HepG2 (cell line): ENCODE results near the gene RNU6-1. TPM values are rescaled to one million over a fixed set of nuclear protein-coding genes. Genes with fewer than 3 reads are reported as not detected.

ENCODE experiments used
- ATF3 ChIP-seq: sonication (generic); formaldehyde crosslinking; IDR thresholded peaks from 2 replicates; pipeline ENCODE4 v1.4.0; 2020; ENCODE audit warnings: missing genetic modification reagents
- DR1 ChIP-seq: sonication (generic); formaldehyde crosslinking; IDR thresholded peaks from 2 replicates; pipeline ENCODE4 v1.8.0; 2021; ENCODE audit warnings: mild to moderate bottlenecking, missing genetic modification reagents, inconsistent platforms
- HDAC2 ChIP-seq: sonication (generic); formaldehyde crosslinking; IDR thresholded peaks from 2 replicates; pipeline ENCODE4 v1.4.0; 2020; ENCODE audit warnings: missing genetic modification reagents
- HMGXB3 ChIP-seq: sonication (generic); formaldehyde crosslinking; IDR thresholded peaks from 2 replicates; pipeline ENCODE4 v1.4.0; 2020; ENCODE audit warnings: missing genetic modification reagents, borderline replicate concordance
- HOXA7 ChIP-seq: sonication (generic); formaldehyde crosslinking; IDR thresholded peaks from 2 replicates; pipeline ENCODE4 v1.8.1; 2022; ENCODE audit warnings: mild to moderate bottlenecking, missing genetic modification reagents, moderate library complexity
- MLLT10 ChIP-seq: sonication (generic); formaldehyde crosslinking; IDR thresholded peaks from 2 replicates; pipeline ENCODE4 v1.4.0; 2020; ENCODE audit warnings: missing genetic modification reagents
- RBM22 ChIP-seq: fragments of 200-400 bp; formaldehyde crosslinking; optimal IDR thresholded peaks from 2 replicates; pipeline ENCODE3; 2017; ENCODE audit warnings: mild to moderate bottlenecking, low read length, moderate library complexity
- SSRP1 ChIP-seq: IDR thresholded peaks from 2 replicates; pipeline ENCODE4 v1.6.1; 2016; ENCODE audit warnings: control low read depth
- THYN1 ChIP-seq: sonication (generic); formaldehyde crosslinking; IDR thresholded peaks from 2 replicates; pipeline ENCODE4 v1.8.1; 2023; ENCODE audit warnings: low read depth, mild to moderate bottlenecking, moderate library complexity, missing genetic modification reagents, borderline replicate concordance
- TOE1 ChIP-seq: sonication (generic); formaldehyde crosslinking; IDR thresholded peaks from 2 replicates; pipeline ENCODE4 v1.4.0; 2020; ENCODE audit warnings: mild to moderate bottlenecking, missing genetic modification reagents
- U2AF2 ChIP-seq: fragments of 200-400 bp; formaldehyde crosslinking; IDR thresholded peaks from 2 replicates; pipeline ENCODE4 v1.6.1; 2017; ENCODE audit warnings: low read depth, mild to moderate bottlenecking, low read length
- ZFX ChIP-seq: sonication (generic); formaldehyde crosslinking; IDR thresholded peaks from 2 replicates; pipeline ENCODE4 v1.4.0; 2020; ENCODE audit warnings: mild to moderate bottlenecking, low read depth, missing genetic modification reagents, moderate library complexity
- ZKSCAN8 ChIP-seq: IDR thresholded peaks from 2 replicates; pipeline ENCODE4 v1.6.1; 2016; ENCODE audit warnings: borderline replicate concordance, missing genetic modification reagents, missing compliant biosample characterization
- ZNF101 ChIP-seq: sonication (generic); formaldehyde crosslinking; IDR thresholded peaks from 2 replicates; pipeline ENCODE4 v1.4.0; 2020; ENCODE audit warnings: mild to moderate bottlenecking, low read depth, missing genetic modification reagents, borderline replicate concordance
- ZNF382 ChIP-seq: sonication (generic); formaldehyde crosslinking; IDR thresholded peaks from 2 replicates; pipeline ENCODE4 v1.5.0; 2020; ENCODE audit warnings: missing genetic modification reagents, mild to moderate bottlenecking, borderline replicate concordance
- ZNF605 ChIP-seq: sonication (generic); formaldehyde crosslinking; IDR thresholded peaks from 2 replicates; pipeline ENCODE4 v1.8.0; 2022; ENCODE audit warnings: mild to moderate bottlenecking, missing genetic modification reagents
- ZNF704 ChIP-seq: sonication (generic); formaldehyde crosslinking; IDR thresholded peaks from 2 replicates; pipeline ENCODE4 v1.8.1; 2023; ENCODE audit warnings: mild to moderate bottlenecking, inconsistent platforms, moderate library complexity, missing genetic modification reagents, borderline replicate concordance
- ZNF75D ChIP-seq: sonication (generic); formaldehyde crosslinking; IDR thresholded peaks from 2 replicates; pipeline ENCODE4 v1.8.1; 2023; ENCODE audit warnings: missing genetic modification reagents, mild to moderate bottlenecking, borderline replicate concordance
- polyA plus RNA-seq, 8 experiments: library from polyadenylated mRNA; depleted of rRNA in 3 of 8; stranded (reverse) in 7 of 8; unstranded in 1 of 8; fragments of >200 nt; fragmentation: Illumina TruSeq in 4 of 8; extraction: Trizol in 4 of 8; gene quantifications; 2 replicates each; pipeline versions ENCODE4 v1.2.1 to v1.2.3, GENCODE V29; 2011 to 2016; ENCODE audit warnings: low read depth in 4 of 8, missing spikeins in 1 of 8, mixed read lengths in 1 of 8; ENCODE audit not compliant: insufficient read depth in 1 of 8
- total RNA-seq, 5 experiments: library from RNA; depleted of rRNA; stranded (reverse); fragments of >200 nt; fragmentation: Illumina TruSeq; extraction: Trizol; gene quantifications; 2 replicates each; pipeline ENCODE4 v1.2.3, GENCODE V29; 2016; ENCODE audit warnings: low read depth in 1 of 5

The RNU6-1 gene
- total and polyA plus RNA-seq, 2 of the 13 experiments (the other 11 are each of a cell fraction or from before 2014, with no cell fraction given), result under 0.01 TPM; not detected in 1

GRCh38 chr15:67863442-67863987, 23.7 kb upstream of the RNU6-1 start (continued):
- no peak for TF ChIP-seq ZNF75D
- TF ChIP-seq ZNF101 (CRISPR knock-in tag), result no peak
- TF ChIP-seq DR1 (CRISPR knock-in tag), result no peak
- TF ChIP-seq ZNF605 (CRISPR knock-in tag), result peak; percentile 88
- TF ChIP-seq THYN1 (CRISPR knock-in tag), result no peak
- TF ChIP-seq ZFX (CRISPR knock-in tag), result peak; percentile 45
- TF ChIP-seq TOE1 (CRISPR knock-in tag), result no peak
- TF ChIP-seq ZKSCAN8, result no peak
- no peak for TF ChIP-seq HOXA7 (CRISPR knock-in tag)
- no peak for TF ChIP-seq MLLT10 (CRISPR knock-in tag)
- TF ChIP-seq ZNF382, result no peak
- 0 out of 2 replicates have a peak, but pooled peaks have one; percentile 38 for TF ChIP-seq ZNF704 (CRISPR knock-in tag)
- peak; percentile 48; the same call in 1 of the 2 replicates for TF ChIP-seq ATF3
- no peak for TF ChIP-seq RBM22
- no peak for TF ChIP-seq SSRP1 (CRISPR knock-in tag)
- TF ChIP-seq U2AF2, result no peak
- peak; percentile 75; the same call in 1 of the 2 replicates for TF ChIP-seq HDAC2 (CRISPR knock-in tag)
- peak; percentile 69; the same call in 1 of the 2 replicates for TF ChIP-seq HMGXB3 (CRISPR knock-in tag)
